Heart left ventricle (tissue), 13 donors: ENCODE results near the gene GMPR.
"Not testable (repeated sequence)": the region's sequence is repeated elsewhere in the genome, so short reads cannot be mapped to it uniquely, and the experiment has no call there.

ENCODE experiments used
- POLR2A ChIP-seq, 2 donors: fragments of 450-650 bp; IDR thresholded peaks; one replicate each; pipeline ENCODE4 v1.6.1; 2017; ENCODE audit warnings: antibody characterized with exemption in 2 of 2, mild to moderate bottlenecking in 2 of 2, moderate library complexity in 2 of 2
- TF ChIP-seq, protein P1 (sequence below), 12 donors: fragments of 200-600 bp; sonication (generic) in 4 of 12; IDR thresholded peaks; one replicate each; pipeline versions ENCODE4 v1.5.0 to v1.8.0; 2018 to 2022; ENCODE audit warnings: antibody characterized with exemption in 12 of 12, mild to moderate bottlenecking in 5 of 12
- donor health status: ischemic (EF 13 %, LVEDD 7.1; RV severe dilation, severe dysfunction).
- donor health status: DM: no; HTN: yes; CAD: no.
- donor health status: DM: no; HTN: no; CAD: no.
- donor health status: ischemic (EF 25% LVEDD 6.9; RV normal size, moderate dysfunction).
- donor health status: ischemic (EF 25% LVEDD 5.7; RV mildly dilated, moderate dysfunction).
- donor health status: ischemic (EF 35%, LVEDD 5.7; RV mildly dilated, moderate dysfunction).
- donor health status: nonischemic (EF 11% LVEDD 7.7; RV severe dilation, severe dysfunction).
- donor health status: DM: yes; HTN: yes; CAD: no.
- donor health status: PGD.
- donor health status: ischemic (EF 29% LVEDD 5.4; RV normal size, mild dysfunction).
- donor health status: nonischemic (EF 23%, LVEDD 6.1; RV moderate dilation, normal function).

DNA sequence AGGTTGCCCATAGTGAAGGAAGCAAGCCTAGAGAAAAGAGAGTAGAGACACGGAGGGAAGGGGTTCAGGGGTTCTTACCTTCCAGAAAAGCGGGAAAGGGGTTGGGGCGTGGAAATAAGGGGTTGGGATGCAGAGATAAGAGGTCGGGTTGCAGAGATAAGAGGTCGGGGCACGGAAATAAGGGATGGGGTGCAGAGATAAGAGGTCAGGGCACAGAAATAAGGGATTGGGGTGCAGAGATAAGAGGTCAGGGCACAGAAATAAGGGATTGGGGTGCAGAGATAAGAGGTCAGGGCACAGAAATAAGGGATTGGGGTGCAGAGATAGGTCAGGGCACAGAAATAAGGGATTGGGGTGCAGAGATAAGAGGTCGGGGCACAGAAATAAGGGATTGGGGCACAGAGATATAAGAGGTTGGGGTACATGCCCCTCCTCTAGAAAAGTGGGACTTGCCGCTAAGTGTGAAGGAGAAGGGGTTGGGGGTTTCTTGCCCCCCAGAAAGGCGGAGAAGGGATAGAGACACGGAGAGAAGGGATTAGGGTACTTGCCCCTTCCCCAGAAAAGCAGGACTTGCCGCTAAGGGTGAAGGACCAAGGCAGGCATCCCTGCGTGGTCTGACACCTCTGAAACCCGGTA is 25.2 kb downstream of the GMPR start:
- TF ChIP-seq, protein P1, sequence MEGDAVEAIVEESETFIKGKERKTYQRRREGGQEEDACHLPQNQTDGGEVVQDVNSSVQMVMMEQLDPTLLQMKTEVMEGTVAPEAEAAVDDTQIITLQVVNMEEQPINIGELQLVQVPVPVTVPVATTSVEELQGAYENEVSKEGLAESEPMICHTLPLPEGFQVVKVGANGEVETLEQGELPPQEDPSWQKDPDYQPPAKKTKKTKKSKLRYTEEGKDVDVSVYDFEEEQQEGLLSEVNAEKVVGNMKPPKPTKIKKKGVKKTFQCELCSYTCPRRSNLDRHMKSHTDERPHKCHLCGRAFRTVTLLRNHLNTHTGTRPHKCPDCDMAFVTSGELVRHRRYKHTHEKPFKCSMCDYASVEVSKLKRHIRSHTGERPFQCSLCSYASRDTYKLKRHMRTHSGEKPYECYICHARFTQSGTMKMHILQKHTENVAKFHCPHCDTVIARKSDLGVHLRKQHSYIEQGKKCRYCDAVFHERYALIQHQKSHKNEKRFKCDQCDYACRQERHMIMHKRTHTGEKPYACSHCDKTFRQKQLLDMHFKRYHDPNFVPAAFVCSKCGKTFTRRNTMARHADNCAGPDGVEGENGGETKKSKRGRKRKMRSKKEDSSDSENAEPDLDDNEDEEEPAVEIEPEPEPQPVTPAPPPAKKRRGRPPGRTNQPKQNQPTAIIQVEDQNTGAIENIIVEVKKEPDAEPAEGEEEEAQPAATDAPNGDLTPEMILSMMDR (IDR thresholded peaks at IDR 0.05): not testable (repeated sequence)
- not testable (repeated sequence) for TF ChIP-seq POLR2A (IDR thresholded peaks at IDR 0.05)
